ENCODE results near the gene KMT2A. TPM values are rescaled to one million over a fixed set of nuclear protein-coding genes. Genes with fewer than 3 reads are reported as not detected.

Gene KMT2A
- total RNA-seq, 1 experiment from 2014 or later = 62.0 TPM

- Histone ChIP-seq H3K14ac (ENCODE audit: insufficient read depth, low read length) (no peak overlapping the region), H3K4ac (ENCODE audit: low read depth, low read length) (no peak overlapping the region), H2AFZ (ENCODE audit: low read length) (no peak overlapping the region), H2BK120ac (ENCODE audit: low read depth, low read length, poor library complexity, severe bottlenecking) (no peak overlapping the region), H3K23ac (ENCODE audit: insufficient read length, low read depth, low read length) (no peak overlapping the region), H3K9me3 (ENCODE audit: control insufficient read depth, low read depth, low read length) (no peaks in the 10 kb centered on the region), H4K91ac (ENCODE audit: insufficient read length, low read depth, low read length) (no peak overlapping the region), H4K8ac (replicated peaks; ENCODE audit: insufficient read length, low read depth, low read length) (no peak overlapping the region), H3K79me1 (ENCODE audit: insufficient read depth, low read depth, low read length, poor library complexity, severe bottlenecking) (no peaks in the 10 kb centered on the region), H3K23me2 (ENCODE audit: insufficient read length, low read depth, low read length, poor library complexity, severe bottlenecking) (peaks cover 10% of the 10 kb centered on the region), H2AK5ac (ENCODE audit: insufficient read length, low read length) (no peak overlapping the region), H3K4me1 (ENCODE audit: insufficient read depth, low read length) (no peaks in the 10 kb centered on the region; the same call in 1 of the 2 replicates), H2BK12ac (ENCODE audit: insufficient read length, low read depth, low read length) (no peak overlapping the region), H3K27ac (ENCODE audit: insufficient read length, low read depth, low read length) (no peak overlapping the region), H2BK20ac (ENCODE audit: low read depth, low read length, poor library complexity, severe bottlenecking) (no peak overlapping the region), H3K27me3 (ENCODE audit: insufficient read depth, low read length) (no peaks in the 10 kb centered on the region), H3K56ac (ENCODE audit: insufficient read length, low read depth, low read length) (no peak overlapping the region), H3K79me2 (ENCODE audit: insufficient read depth, low read length) (no peaks in the 10 kb centered on the region), H4K5ac (ENCODE audit: insufficient read length, low read depth, low read length) (no peak overlapping the region), H3K4me2 (ENCODE audit: insufficient read depth, insufficient read length, low read length) (no peak overlapping the region), H3K18ac (ENCODE audit: insufficient read length, low read depth, low read length) (no peak overlapping the region), H2BK5ac (ENCODE audit: insufficient read length, low read length) (no peak overlapping the region), H4K20me1 (ENCODE audit: control insufficient read depth, insufficient read depth, insufficient read length) (no peaks in the 10 kb centered on the region), H3T11ph (ENCODE audit: low read length) (no peak overlapping the region), H3K9ac (ENCODE audit: extremely low read depth, insufficient read length, low read length) (no peak overlapping the region), H2BK15ac (ENCODE audit: low read depth, low read length) (no peak overlapping the region)
- H3K27ac Mint-ChIP-seq = no peak overlapping the region
- no peak for DNase-seq
- H3K36me3 Mint-ChIP-seq (ENCODE audit: insufficient read depth in 1 of 3, low read depth in 3 of 3) = peaks cover 0 to 7% (median 2%) of the 10 kb centered on the region in 3 experiments; a peak in 5 of 7 replicates
- H3K4me3 Mint-ChIP-seq = no peak overlapping the region
- no CpG with 5 or more reads among the region's 27 CpGs for WGBS (ENCODE audit: extremely low coverage, insufficient read length, low lambda C conversion rate)
- no peaks in the 10 kb centered on the region for H3K9me3 Mint-ChIP-seq
- peaks cover 5% of the 10 kb centered on the region; the same call in 1 of the 2 replicates for H3K27me3 Mint-ChIP-seq (ENCODE audit: low read depth)
- peaks cover 18 to 21% of the 10 kb centered on the region in 2 experiments for H3K4me1 Mint-ChIP-seq
- TF ChIP-seq CTCF (conservative IDR thresholded peaks at IDR 0.05) = no peak
Measured at GRCh38 chr11:118533769-118534729, 97.8 kb downstream of the KMT2A start.
